ENCODE data around the gene CPSF4.

CPSF4 gene

GRCh38 chr7:99438573-99439480, at the start of gene CPSF4, which contains the start of gene PTCD1:
Gene CPSF4 (plus strand): TSS chr7:99438943. CDS start chr7:99439083, 140 bp downstream.
Gene PTCD1 (minus strand): TSS chr7:99438798. CDS start chr7:99435242, 3,556 bp downstream.
- TF ChIP-seq POLR2A (IDR thresholded peaks at IDR 0.05; ENCODE audit: extremely low read depth, insufficient read length) (peak; percentile 94), MYC (IDR thresholded peaks at IDR 0.05; ENCODE audit: low read depth, low read length) (peak; percentile 99), MAX (IDR thresholded peaks at IDR 0.05; ENCODE audit: low read depth, low read length) (peak; percentile 94), CTCF (IDR thresholded peaks at IDR 0.05; ENCODE audit: low read depth, low read length) (no peak)
- DNase-seq (ENCODE audit: low read depth) = peak; percentile 99
- H3K4me3 ChIP-seq (ENCODE audit: low read depth, low read length) = peak within 1 kb of the TSS; percentile 67

GRCh38 chr7:99389772-99390171, 49.0 kb upstream of the CPSF4 start:
- TF ChIP-seq MAX (IDR thresholded peaks at IDR 0.05; ENCODE audit: low read depth, low read length) (no peak), CTCF (IDR thresholded peaks at IDR 0.05; ENCODE audit: low read depth, low read length) (no peak), MYC (IDR thresholded peaks at IDR 0.05; ENCODE audit: low read depth, low read length) (no peak), POLR2A (IDR thresholded peaks at IDR 0.05; ENCODE audit: extremely low read depth, insufficient read length) (no peak)
- DNase-seq (ENCODE audit: low read depth) = no peak
- no peak overlapping the region for H3K4me3 ChIP-seq (ENCODE audit: low read depth, low read length)

- DNase-seq (ENCODE audit: low read depth) = peak; percentile 65
- no peak overlapping the region for H3K4me3 ChIP-seq (ENCODE audit: low read depth, low read length)
- no peak for TF ChIP-seq POLR2A (IDR thresholded peaks at IDR 0.05; ENCODE audit: extremely low read depth, insufficient read length)
- TF ChIP-seq MAX (IDR thresholded peaks at IDR 0.05; ENCODE audit: low read depth, low read length) = no peak
- no peak for TF ChIP-seq MYC (IDR thresholded peaks at IDR 0.05; ENCODE audit: low read depth, low read length)
- TF ChIP-seq CTCF (IDR thresholded peaks at IDR 0.05; ENCODE audit: low read depth, low read length) = no peak
Observed at GRCh38 chr7:99390941-99391602, 47.7 kb upstream of the CPSF4 start.

- no peak for DNase-seq (ENCODE audit: low read depth)
- TF ChIP-seq MYC (IDR thresholded peaks at IDR 0.05; ENCODE audit: low read depth, low read length) (no peak), POLR2A (IDR thresholded peaks at IDR 0.05; ENCODE audit: extremely low read depth, insufficient read length) (peak; percentile 1), MAX (IDR thresholded peaks at IDR 0.05; ENCODE audit: low read depth, low read length) (no peak)
- no peak overlapping the region for H3K4me3 ChIP-seq (ENCODE audit: low read depth, low read length)
Observed at GRCh38 chr7:99392046-99392445, 46.7 kb upstream of the CPSF4 start.

GRCh38 chr7:99392659-99393354, 45.9 kb upstream of the CPSF4 start:
- no peak overlapping the region for H3K4me3 ChIP-seq (ENCODE audit: low read depth, low read length)
- TF ChIP-seq POLR2A (IDR thresholded peaks at IDR 0.05; ENCODE audit: extremely low read depth, insufficient read length) (no peak), CTCF (IDR thresholded peaks at IDR 0.05; ENCODE audit: low read depth, low read length) (no peak), MYC (IDR thresholded peaks at IDR 0.05; ENCODE audit: low read depth, low read length) (no peak)
- no peak for DNase-seq (ENCODE audit: low read depth)
